Measurements from ENCODE around the gene SLC9A9. TPM values are rescaled to one million over a fixed set of nuclear protein-coding genes. Genes with fewer than 3 reads are reported as not detected.

Gene SLC9A9
- total RNA-seq, 6 experiments from 2014 or later = 1.3 to 6.3 (median 3.0) TPM

DNA sequence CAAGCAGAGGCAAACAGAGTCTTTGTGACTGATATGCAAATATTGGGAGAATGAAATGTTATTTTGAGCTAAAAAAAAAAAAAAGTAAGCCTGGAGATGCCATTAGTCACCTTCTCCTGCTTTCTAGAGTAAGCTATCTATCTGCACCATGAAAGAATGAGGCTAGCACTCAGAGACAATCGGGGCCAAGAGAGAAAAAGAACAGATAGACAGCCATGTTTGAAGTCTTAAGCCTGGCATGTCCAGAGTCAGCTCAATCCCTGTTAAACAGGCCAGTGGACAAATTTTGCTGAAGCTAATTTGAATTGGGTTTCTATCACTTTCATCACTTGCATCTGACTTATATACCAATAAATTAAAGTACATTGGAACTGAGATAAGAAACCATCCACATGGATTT lies 204.4 kb downstream of the SLC9A9 start:
- no peak overlapping the region for H3K27ac ChIP-seq
- ATAC-seq (no peak), DNase-seq (no peak)

DNA sequence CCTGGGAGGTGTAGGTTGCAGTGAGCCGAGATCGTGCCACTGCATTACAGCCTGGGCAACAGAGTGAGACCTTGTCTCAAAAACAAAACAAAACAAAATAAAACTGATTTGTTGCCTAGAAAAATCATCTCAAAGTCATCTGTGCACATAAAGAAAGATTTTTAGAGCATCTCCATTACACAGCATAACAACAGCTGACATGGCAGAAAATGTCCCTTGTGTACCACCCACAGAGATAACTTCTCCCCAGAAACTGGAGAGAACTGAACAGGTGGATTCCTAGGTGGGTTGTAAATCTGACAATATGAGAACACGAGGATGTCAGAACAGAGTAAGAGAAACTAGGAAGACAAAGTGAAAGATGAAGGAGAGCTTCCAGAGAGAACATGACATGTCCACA lies 207.5 kb downstream of the SLC9A9 start:
- 100% methylated on average over 3 of the region's 3 CpGs for WGBS (ENCODE audit: insufficient coverage, low coverage, low lambda C conversion rate, missing lambda C conversion rate)
- no peaks in the 10 kb centered on the region for H3K36me3 ChIP-seq

More for the DNA sequence above, 204.4 kb downstream of the SLC9A9 start:
- Histone ChIP-seq H3K27me3 (no peaks in the 10 kb centered on the region), H3K9me3 (no peaks in the 10 kb centered on the region), H3K4me3 (no peak overlapping the region), H3K4me1 (no peaks in the 10 kb centered on the region), H3K36me3 (no peaks in the 10 kb centered on the region)
- TF ChIP-seq, protein P1, sequence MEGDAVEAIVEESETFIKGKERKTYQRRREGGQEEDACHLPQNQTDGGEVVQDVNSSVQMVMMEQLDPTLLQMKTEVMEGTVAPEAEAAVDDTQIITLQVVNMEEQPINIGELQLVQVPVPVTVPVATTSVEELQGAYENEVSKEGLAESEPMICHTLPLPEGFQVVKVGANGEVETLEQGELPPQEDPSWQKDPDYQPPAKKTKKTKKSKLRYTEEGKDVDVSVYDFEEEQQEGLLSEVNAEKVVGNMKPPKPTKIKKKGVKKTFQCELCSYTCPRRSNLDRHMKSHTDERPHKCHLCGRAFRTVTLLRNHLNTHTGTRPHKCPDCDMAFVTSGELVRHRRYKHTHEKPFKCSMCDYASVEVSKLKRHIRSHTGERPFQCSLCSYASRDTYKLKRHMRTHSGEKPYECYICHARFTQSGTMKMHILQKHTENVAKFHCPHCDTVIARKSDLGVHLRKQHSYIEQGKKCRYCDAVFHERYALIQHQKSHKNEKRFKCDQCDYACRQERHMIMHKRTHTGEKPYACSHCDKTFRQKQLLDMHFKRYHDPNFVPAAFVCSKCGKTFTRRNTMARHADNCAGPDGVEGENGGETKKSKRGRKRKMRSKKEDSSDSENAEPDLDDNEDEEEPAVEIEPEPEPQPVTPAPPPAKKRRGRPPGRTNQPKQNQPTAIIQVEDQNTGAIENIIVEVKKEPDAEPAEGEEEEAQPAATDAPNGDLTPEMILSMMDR (IDR thresholded peaks at IDR 0.05) = no peak
- no peak for TF ChIP-seq POLR2A (IDR thresholded peaks at IDR 0.05)
- 100% methylated on average over 1 of the region's 1 CpG for WGBS (ENCODE audit: insufficient coverage, low coverage, low lambda C conversion rate, missing lambda C conversion rate)
- intact Hi-C loops (cut with DNase I) = no loop called here

DNA sequence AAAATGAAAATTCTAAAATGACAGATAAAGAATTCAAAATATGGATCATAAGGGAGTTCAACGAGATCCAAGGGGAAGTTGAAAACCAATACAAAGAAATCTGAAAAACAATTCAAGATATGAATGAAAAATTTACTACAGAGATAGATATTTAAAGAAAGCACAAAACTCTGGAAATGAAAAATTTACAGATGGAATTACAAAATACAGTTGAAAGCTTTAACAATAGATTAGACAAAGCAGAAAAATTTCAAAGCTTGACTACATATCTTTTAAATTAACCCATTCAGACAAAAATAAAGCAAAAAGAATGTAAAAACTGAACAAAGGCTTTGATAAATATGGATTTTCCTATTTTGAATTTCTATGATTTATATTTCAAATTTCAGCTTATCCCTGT lies 211.1 kb downstream of the SLC9A9 start:
- H3K9me3 ChIP-seq = no peaks in the 10 kb centered on the region
- WGBS (ENCODE audit: insufficient coverage, low coverage, low lambda C conversion rate, missing lambda C conversion rate) = 75% methylated on average over 1 of the region's 1 CpG
- intact Hi-C loops (cut with DNase I) = no loop called here
- DNase-seq = no peak
- no peak for TF ChIP-seq POLR2A (IDR thresholded peaks at IDR 0.05)
- TF ChIP-seq, protein P1 (IDR thresholded peaks at IDR 0.05) = no peak
- no peaks in the 10 kb centered on the region for H3K27me3 ChIP-seq
- H3K4me1 ChIP-seq = no peaks in the 10 kb centered on the region
- no peak overlapping the region for H3K4me3 ChIP-seq
- H3K27ac ChIP-seq = no peak overlapping the region
- no peaks in the 10 kb centered on the region for H3K36me3 ChIP-seq
- ATAC-seq = no peak

More for the DNA sequence above, 207.5 kb downstream of the SLC9A9 start:
- H3K27ac ChIP-seq = no peak overlapping the region
- no peak for DNase-seq
- no peaks in the 10 kb centered on the region for H3K9me3 ChIP-seq
- TF ChIP-seq, protein P1 (IDR thresholded peaks at IDR 0.05) = no peak
- TF ChIP-seq POLR2A (IDR thresholded peaks at IDR 0.05) = no peak
- no peaks in the 10 kb centered on the region for H3K27me3 ChIP-seq
- H3K4me1 ChIP-seq = no peaks in the 10 kb centered on the region
- no peak for ATAC-seq
- intact Hi-C loops (cut with DNase I) = no loop called here
- H3K4me3 ChIP-seq = no peak overlapping the region

DNA sequence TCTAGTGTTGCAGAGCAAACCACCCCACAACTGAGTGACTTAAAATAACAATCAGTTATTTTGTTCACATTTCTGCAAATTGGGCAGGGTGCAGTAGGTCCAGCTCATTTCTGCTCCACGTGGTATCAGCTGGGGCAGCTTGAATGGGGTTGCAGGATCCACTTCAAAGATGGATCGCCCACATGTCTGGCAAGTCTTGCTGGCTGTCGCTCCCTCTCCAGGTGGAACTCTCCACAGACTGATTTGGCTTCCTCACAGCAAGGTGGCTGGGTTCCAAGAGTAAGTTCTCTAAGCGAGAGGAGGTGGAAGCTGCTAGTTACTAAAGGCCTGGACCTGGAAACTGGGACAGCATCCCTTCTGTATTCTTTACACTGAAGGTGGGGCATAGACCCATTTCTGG lies 213.3 kb downstream of the SLC9A9 start:
- Histone ChIP-seq H3K4me3 (no peak overlapping the region), H3K27ac (no peak overlapping the region), H3K36me3 (no peaks in the 10 kb centered on the region), H3K4me1 (no peaks in the 10 kb centered on the region), H3K9me3 (no peaks in the 10 kb centered on the region), H3K27me3 (no peaks in the 10 kb centered on the region)
- no peak for ATAC-seq
- no peak for TF ChIP-seq POLR2A (IDR thresholded peaks at IDR 0.05)
- TF ChIP-seq, protein P1 (IDR thresholded peaks at IDR 0.05) = no peak
- WGBS (ENCODE audit: insufficient coverage, low coverage, low lambda C conversion rate, missing lambda C conversion rate) = 55% methylated on average over 3 of the region's 4 CpGs
- DNase-seq = no peak
- intact Hi-C loops (cut with DNase I) = no loop called here

DNA sequence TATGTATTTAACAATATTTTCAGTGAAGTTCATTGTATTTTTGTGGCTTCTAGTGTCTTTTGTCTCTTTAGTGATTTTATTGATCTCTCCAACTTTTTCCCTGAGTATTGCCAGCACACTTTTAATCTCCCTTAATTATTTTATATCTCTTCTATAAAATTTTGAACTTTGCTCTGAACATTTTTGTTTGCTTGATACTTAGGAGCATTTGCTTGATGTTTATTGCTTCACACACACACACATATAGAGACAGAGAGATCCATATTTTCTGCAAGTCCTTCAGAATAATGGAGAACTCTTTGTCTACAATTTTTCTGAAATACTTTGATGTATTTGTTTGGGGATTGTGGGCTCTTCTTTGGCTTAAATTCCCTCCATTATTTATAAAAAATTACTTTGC lies 213.8 kb downstream of the SLC9A9 start:
- Histone ChIP-seq H3K4me3 (no peak overlapping the region), H3K27ac (no peak overlapping the region), H3K9me3 (no peaks in the 10 kb centered on the region), H3K36me3 (no peaks in the 10 kb centered on the region), H3K4me1 (no peaks in the 10 kb centered on the region), H3K27me3 (no peaks in the 10 kb centered on the region)
- no peak for TF ChIP-seq POLR2A (IDR thresholded peaks at IDR 0.05)
- TF ChIP-seq, protein P1 (IDR thresholded peaks at IDR 0.05) = no peak
- intact Hi-C loops (cut with DNase I) = no loop called here
- ATAC-seq = no peak
- DNase-seq = no peak

Data from right lobe of liver (tissue), 6 donors.